GM06990 (cell line): ENCODE measurements around the gene GORASP1.
A peak's percentile ranks its signal among the peaks of the same experiment; 100 is the strongest.

Experiments
- DNase-seq: peaks from one replicate; pipeline ENCODE4 v3.0.0-alpha.2; 2011; ENCODE audit not compliant: insufficient read length; ENCODE audit errors: extremely low read depth
- H3K27me3 ChIP-seq: replicated peaks from 2 replicates; pipeline ENCODE4 v1.6.0; 2011; ENCODE audit warnings: low read length; ENCODE audit not compliant: control insufficient read depth, insufficient read depth
- H3K36me3 ChIP-seq: 2 replicates; pipeline ENCODE4 v1.5.1; 2011; ENCODE audit warnings: low read length; ENCODE audit not compliant: control insufficient read depth, insufficient read depth
- H3K4me3 ChIP-seq: replicated peaks from 2 replicates; pipeline ENCODE4 v1.5.1; 2011; ENCODE audit warnings: low read depth, mild to moderate bottlenecking, control low read depth, low read length
- TF ChIP-seq, protein P1 (sequence below): IDR thresholded peaks from 2 replicates; pipeline ENCODE4 v1.5.1; 2011; ENCODE audit warnings: low read length, control low read depth, mild to moderate bottlenecking, inconsistent platforms; ENCODE audit not compliant: insufficient read depth, poor library complexity, severe bottlenecking

GORASP1 gene

DNA sequence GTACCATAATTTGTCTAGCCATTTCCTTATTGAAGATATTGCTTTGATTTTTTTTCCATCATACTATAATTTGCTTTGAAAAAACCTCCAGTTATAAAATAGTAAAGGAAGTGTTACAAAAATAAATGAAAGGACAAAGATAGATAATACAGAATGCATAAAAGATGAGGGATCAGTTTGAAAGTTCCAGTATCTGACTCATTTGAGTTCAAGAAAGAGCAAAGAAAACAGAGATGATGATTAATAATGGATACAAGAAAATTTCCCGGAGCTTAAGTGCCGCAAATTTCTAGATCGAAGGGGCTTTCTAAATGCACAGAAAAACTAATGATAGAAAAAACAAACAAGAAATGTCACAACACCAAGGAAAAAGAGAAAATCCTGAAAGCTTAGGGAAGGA lies 51.3 kb downstream of the GORASP1 start:
- Histone ChIP-seq H3K27me3 (no peaks in the 10 kb centered on the region), H3K4me3 (no peak overlapping the region; the same call in 1 of the 2 replicates), H3K36me3 (no peaks in the 10 kb centered on the region; the same call in 1 of the 2 replicates)
- DNase-seq, result no peak
- TF ChIP-seq, protein P1, sequence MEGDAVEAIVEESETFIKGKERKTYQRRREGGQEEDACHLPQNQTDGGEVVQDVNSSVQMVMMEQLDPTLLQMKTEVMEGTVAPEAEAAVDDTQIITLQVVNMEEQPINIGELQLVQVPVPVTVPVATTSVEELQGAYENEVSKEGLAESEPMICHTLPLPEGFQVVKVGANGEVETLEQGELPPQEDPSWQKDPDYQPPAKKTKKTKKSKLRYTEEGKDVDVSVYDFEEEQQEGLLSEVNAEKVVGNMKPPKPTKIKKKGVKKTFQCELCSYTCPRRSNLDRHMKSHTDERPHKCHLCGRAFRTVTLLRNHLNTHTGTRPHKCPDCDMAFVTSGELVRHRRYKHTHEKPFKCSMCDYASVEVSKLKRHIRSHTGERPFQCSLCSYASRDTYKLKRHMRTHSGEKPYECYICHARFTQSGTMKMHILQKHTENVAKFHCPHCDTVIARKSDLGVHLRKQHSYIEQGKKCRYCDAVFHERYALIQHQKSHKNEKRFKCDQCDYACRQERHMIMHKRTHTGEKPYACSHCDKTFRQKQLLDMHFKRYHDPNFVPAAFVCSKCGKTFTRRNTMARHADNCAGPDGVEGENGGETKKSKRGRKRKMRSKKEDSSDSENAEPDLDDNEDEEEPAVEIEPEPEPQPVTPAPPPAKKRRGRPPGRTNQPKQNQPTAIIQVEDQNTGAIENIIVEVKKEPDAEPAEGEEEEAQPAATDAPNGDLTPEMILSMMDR, result no peak

DNA sequence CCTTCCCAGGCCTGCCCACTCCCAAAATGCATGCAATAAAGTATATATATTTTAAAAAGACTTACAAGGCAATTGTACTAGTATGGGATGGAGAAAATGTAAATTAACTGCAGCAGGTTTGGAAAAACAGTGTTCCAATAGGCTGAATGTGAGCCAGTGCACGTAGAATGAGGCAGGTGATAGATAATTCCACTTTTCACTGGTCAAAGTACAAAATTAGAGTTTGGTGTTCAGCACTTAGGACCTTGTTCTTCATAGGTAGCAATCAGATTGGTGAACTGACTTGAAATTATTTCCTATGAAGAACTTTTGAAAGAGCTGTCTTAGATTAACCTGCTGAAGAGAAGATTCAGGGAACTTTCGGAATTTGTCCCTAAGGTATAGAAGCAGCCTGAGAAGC lies 53.7 kb downstream of the GORASP1 start:
- DNase-seq, result no peak
- Histone ChIP-seq H3K27me3 (no peaks in the 10 kb centered on the region), H3K36me3 (no peaks in the 10 kb centered on the region), H3K4me3 (no peak overlapping the region)
- TF ChIP-seq, protein P1, result no peak

DNA sequence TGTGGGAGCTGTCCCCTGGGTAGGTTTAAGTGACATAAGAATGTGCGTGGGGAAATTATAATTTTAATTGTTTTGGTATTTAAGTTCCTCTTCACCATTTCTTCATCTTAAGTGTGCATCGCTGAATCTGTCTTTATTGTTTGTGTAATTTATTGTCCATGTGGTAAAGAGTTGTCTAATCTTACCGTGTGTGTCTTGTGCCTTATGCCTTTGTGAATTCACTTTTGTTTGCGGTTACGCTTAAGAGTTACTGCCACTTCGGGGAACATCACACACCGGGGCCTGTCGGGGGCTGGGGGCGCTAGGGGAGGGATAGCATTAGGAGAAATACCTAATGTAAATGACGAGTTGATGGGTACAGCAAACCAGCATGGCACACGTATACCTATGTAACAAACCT lies 54.8 kb downstream of the GORASP1 start:
- H3K36me3 ChIP-seq, result no peaks in the 10 kb centered on the region
- H3K27me3 ChIP-seq, result no peaks in the 10 kb centered on the region
- TF ChIP-seq, protein P1, result no peak
- peak overlapping the region; percentile 85 for H3K4me3 ChIP-seq
- DNase-seq, result no peak

DNA sequence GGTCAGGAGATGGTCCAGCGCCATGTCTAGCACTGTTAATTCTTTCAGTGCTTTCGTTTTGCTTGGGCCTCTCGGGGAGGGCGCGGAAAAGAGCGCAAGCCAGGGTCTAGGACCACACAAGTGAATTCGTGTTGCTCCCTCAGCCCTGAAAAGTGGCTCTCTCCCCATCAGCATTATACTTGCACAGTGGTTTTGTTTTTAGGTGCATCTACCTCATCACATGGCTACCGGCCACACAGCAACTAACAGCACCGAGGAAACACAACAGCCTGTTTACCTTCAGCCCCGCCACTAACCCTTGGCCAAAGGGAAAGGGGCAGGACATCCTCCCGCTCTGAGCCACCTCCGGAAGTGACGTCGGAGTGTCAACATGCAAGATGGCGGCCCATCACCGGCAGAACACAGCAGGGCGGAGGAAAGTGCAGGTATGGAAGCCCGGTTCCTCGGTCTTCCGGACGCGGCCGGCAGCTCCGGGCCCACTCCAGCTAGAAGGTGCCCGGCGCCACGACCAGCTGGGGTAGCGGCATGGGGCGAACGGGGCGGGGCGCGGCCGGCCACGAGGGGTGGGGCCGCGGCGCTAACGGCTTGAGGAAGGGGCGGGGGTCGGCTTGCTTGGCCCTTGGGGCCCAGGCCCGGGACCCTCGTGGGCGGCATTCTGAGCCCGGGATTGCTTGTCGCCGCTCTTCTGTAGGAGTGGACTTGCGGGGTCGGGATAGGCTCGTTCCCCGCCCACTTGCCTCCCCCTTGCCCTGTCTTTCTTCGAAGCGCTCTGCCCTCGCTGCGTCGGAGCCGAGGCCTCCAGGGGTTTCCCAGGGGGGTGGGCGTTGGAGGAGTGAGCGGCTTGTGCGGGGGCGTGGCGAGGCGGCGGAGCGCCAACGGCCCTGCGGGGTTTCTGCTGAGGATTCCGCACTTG lies 55.5 kb downstream of the GORASP1 start, which contains the start of the genes SCN11A and WDR48:
Gene SCN11A, minus strand, starts transcription at position 296 of the 913 bp plus-strand sequence. CDS start 101,582 bp downstream, outside the sequence.
Gene WDR48, plus strand, starts transcription at position 368 of the 913 bp plus-strand sequence. Its CDS starts 10 bp downstream, at position 378.
- TF ChIP-seq, protein P1, result no peak
- no peaks in the 10 kb centered on the region for H3K27me3 ChIP-seq
- no peaks in the 10 kb centered on the region for H3K36me3 ChIP-seq
- peak within 1 kb of the TSS; percentile 85 for H3K4me3 ChIP-seq
- peak; percentile 80 for DNase-seq

DNA sequence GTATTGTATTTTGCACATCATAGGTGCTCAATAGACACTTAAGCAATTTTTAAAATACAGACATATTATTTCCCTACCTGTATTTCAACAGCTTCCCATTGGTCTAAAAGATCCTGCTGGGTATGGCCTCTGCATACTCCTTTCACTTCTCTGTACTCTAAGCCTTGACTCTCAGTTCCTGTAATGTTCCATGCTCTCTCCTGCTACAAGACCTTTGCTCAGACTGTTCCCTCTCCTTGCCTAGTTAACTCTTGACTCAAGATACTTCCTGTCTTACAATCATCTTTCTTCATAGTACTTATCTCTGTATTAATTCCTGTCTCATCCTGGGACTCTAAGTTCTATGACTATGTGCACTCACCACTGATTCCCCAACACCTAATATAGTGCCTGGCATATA lies 57.4 kb downstream of the GORASP1 start:
- TF ChIP-seq, protein P1, result no peak
- H3K36me3 ChIP-seq, result no peaks in the 10 kb centered on the region
- no peak overlapping the region for H3K4me3 ChIP-seq
- no peak for DNase-seq
- H3K27me3 ChIP-seq, result no peaks in the 10 kb centered on the region
